ENCODE results near the gene CSE1L. TPM values are rescaled to one million over a fixed set of nuclear protein-coding genes. Genes with fewer than 3 reads are reported as not detected.

CSE1L gene
- total RNA-seq, 1 donor from 2014 or later = 64.1 TPM

GRCh38 chr20:49112596-49113274, 66.6 kb downstream of the CSE1L start:
- H3K9ac ChIP-seq (ENCODE audit: low read length) = no peak overlapping the region
- peak; percentile 32 for DNase-seq (ENCODE audit: low read depth)
- no peak overlapping the region for H3K4me3 ChIP-seq (ENCODE audit: insufficient read depth, low read depth, low read length)
- no peak overlapping the region for H2AFZ ChIP-seq (ENCODE audit: low read depth, low read length)
- H3K4me3 Mint-ChIP-seq (ENCODE audit: unreplicated experiment) = no peak overlapping the region
- peak overlapping the region; percentile 44 for H3K27ac ChIP-seq (ENCODE audit: low read depth, low read length)
- peaks cover 12% of the 10 kb centered on the region for H3K4me1 ChIP-seq (ENCODE audit: insufficient read depth, low read length)
- H3K4me1 Mint-ChIP-seq (ENCODE audit: low read depth, unreplicated experiment) = peaks cover 9% of the 10 kb centered on the region
- peaks cover 33% of the 10 kb centered on the region for H3K36me3 Mint-ChIP-seq (ENCODE audit: low read depth, unreplicated experiment)
- H3K9me3 ChIP-seq (ENCODE audit: insufficient read depth, low read depth, low read length) = no peaks in the 10 kb centered on the region
- H3K9me3 Mint-ChIP-seq (ENCODE audit: unreplicated experiment) = no peaks in the 10 kb centered on the region
- TF ChIP-seq CTCF (IDR thresholded peaks at IDR 0.05; ENCODE audit: insufficient read depth, low read depth, low read length) = no peak
- no peak for FAIRE-seq
- H3K79me2 ChIP-seq (ENCODE audit: insufficient read depth, low read length) = no peaks in the 10 kb centered on the region
- H3K4me2 ChIP-seq (ENCODE audit: low read length) = peak overlapping the region; percentile 62
- no peaks in the 10 kb centered on the region for H3K27me3 Mint-ChIP-seq (ENCODE audit: low read depth, unreplicated experiment)
- H3K36me3 ChIP-seq (ENCODE audit: insufficient read depth, low read length) = peaks cover 32% of the 10 kb centered on the region
- H3K27ac Mint-ChIP-seq (ENCODE audit: unreplicated experiment) = peak overlapping the region; percentile 27
- peaks cover 8% of the 10 kb centered on the region for H4K20me1 ChIP-seq (ENCODE audit: insufficient read depth, low read length)
- no peaks in the 10 kb centered on the region for H3K27me3 ChIP-seq (ENCODE audit: insufficient read depth, low read length)

GRCh38 chr20:49115564-49115963, 69.5 kb downstream of the CSE1L start:
- no peaks in the 10 kb centered on the region for H3K9me3 ChIP-seq (ENCODE audit: insufficient read depth, low read depth, low read length)
- no peaks in the 10 kb centered on the region for H3K9me3 Mint-ChIP-seq (ENCODE audit: unreplicated experiment)
- H3K4me2 ChIP-seq (ENCODE audit: low read length) = no peak overlapping the region
- H3K4me3 ChIP-seq (ENCODE audit: insufficient read depth, low read depth, low read length) = no peak overlapping the region
- peaks cover 11% of the 10 kb centered on the region for H3K4me1 Mint-ChIP-seq (ENCODE audit: low read depth, unreplicated experiment)
- no peaks in the 10 kb centered on the region for H3K27me3 Mint-ChIP-seq (ENCODE audit: low read depth, unreplicated experiment)
- H3K27ac ChIP-seq (ENCODE audit: low read depth, low read length) = no peak overlapping the region
- DNase-seq (ENCODE audit: low read depth) (peak; percentile 79), FAIRE-seq (no peak)
- H3K27ac Mint-ChIP-seq (ENCODE audit: unreplicated experiment) = no peak overlapping the region
- no peak overlapping the region for H2AFZ ChIP-seq (ENCODE audit: low read depth, low read length)
- peaks cover 32% of the 10 kb centered on the region for H3K36me3 Mint-ChIP-seq (ENCODE audit: low read depth, unreplicated experiment)
- no peak overlapping the region for H3K4me3 Mint-ChIP-seq (ENCODE audit: unreplicated experiment)
- no peak overlapping the region for H3K9ac ChIP-seq (ENCODE audit: low read length)
- peaks cover 44% of the 10 kb centered on the region for H3K36me3 ChIP-seq (ENCODE audit: insufficient read depth, low read length)
- TF ChIP-seq CTCF (IDR thresholded peaks at IDR 0.05; ENCODE audit: insufficient read depth, low read depth, low read length) (no peak), EZH2 (IDR thresholded peaks at IDR 0.05; ENCODE audit: insufficient read depth, low read length) (no peak)
- H4K20me1 ChIP-seq (ENCODE audit: insufficient read depth, low read length) = peaks cover 17% of the 10 kb centered on the region
- no peaks in the 10 kb centered on the region for H3K27me3 ChIP-seq (ENCODE audit: insufficient read depth, low read length)
- peaks cover 12% of the 10 kb centered on the region for H3K4me1 ChIP-seq (ENCODE audit: insufficient read depth, low read length)
- H3K79me2 ChIP-seq (ENCODE audit: insufficient read depth, low read length) = no peaks in the 10 kb centered on the region

GRCh38 chr20:49118307-49118706, 72.2 kb downstream of the CSE1L start:
- DNase-seq (ENCODE audit: low read depth) = no peak
- TF ChIP-seq EZH2 (IDR thresholded peaks at IDR 0.05; ENCODE audit: insufficient read depth, low read length) (no peak), CTCF (IDR thresholded peaks at IDR 0.05; ENCODE audit: insufficient read depth, low read depth, low read length) (no peak)
- H3K36me3 ChIP-seq (ENCODE audit: insufficient read depth, low read length) = peaks cover 48% of the 10 kb centered on the region

More at GRCh38 chr20:49118307-49118706, 72.2 kb downstream of the CSE1L start:
- Mint-ChIP-seq H3K27ac (ENCODE audit: unreplicated experiment) (no peak overlapping the region), H3K9me3 (ENCODE audit: unreplicated experiment) (no peaks in the 10 kb centered on the region), H3K27me3 (ENCODE audit: low read depth, unreplicated experiment) (no peaks in the 10 kb centered on the region), H3K4me3 (ENCODE audit: unreplicated experiment) (no peak overlapping the region), H3K36me3 (ENCODE audit: low read depth, unreplicated experiment) (peaks cover 28% of the 10 kb centered on the region), H3K4me1 (ENCODE audit: low read depth, unreplicated experiment) (peaks cover 5% of the 10 kb centered on the region)
- FAIRE-seq = no peak
- Histone ChIP-seq H3K4me3 (ENCODE audit: insufficient read depth, low read depth, low read length) (no peak overlapping the region), H3K9me3 (ENCODE audit: insufficient read depth, low read depth, low read length) (no peaks in the 10 kb centered on the region), H3K27me3 (ENCODE audit: insufficient read depth, low read length) (no peaks in the 10 kb centered on the region), H3K4me2 (ENCODE audit: low read length) (no peak overlapping the region), H3K79me2 (ENCODE audit: insufficient read depth, low read length) (no peaks in the 10 kb centered on the region), H4K20me1 (ENCODE audit: insufficient read depth, low read length) (peaks cover 17% of the 10 kb centered on the region), H3K27ac (ENCODE audit: low read depth, low read length) (no peak overlapping the region), H3K4me1 (ENCODE audit: insufficient read depth, low read length) (peaks cover 4% of the 10 kb centered on the region), H3K9ac (ENCODE audit: low read length) (no peak overlapping the region), H2AFZ (ENCODE audit: low read depth, low read length) (no peak overlapping the region)

All from astrocyte (in vitro differentiated cells and primary cell).